ENCODE measurements around the gene CEP104.

The CEP104 gene

DNA sequence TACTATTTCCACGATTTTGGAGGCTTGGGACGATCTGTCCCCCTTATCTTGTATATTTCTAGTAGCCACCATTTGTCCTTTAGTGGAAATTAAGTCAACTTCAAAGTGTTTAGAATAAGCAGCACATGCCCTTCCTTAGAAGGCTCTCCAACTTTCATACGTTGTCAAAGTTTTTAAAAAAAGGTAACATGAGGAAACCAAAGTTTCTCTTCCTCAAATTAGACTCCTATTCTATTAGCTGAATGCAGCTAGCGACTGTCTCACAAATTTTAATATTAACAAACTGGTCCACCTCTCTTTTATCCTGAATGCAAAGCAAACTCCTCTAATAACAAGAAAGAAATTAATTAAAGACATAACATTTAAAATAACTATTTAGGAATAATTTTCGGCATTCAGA lies 36.2 kb upstream of the CEP104 start:
- no peak for DNase-seq

DNA sequence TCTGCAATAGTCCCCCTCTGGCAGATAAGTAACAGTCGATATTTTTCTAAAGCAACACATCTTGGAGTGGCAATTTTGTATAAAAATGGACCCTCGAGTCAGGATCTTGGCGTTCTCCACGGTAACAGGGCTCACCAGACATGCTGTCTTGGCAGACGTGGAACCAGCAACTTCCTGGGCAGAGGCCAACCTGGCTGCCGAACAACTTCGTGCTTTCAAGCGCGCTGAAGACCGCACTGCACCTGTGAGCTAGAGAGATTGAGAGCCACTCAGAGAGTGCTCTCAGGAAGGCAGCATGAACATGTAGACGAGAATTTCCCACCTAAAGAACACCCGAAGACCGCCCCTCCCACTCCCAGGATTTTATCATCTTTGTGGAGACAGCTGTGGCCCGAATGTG lies 35.7 kb upstream of the CEP104 start:
- no peak for DNase-seq

DNA sequence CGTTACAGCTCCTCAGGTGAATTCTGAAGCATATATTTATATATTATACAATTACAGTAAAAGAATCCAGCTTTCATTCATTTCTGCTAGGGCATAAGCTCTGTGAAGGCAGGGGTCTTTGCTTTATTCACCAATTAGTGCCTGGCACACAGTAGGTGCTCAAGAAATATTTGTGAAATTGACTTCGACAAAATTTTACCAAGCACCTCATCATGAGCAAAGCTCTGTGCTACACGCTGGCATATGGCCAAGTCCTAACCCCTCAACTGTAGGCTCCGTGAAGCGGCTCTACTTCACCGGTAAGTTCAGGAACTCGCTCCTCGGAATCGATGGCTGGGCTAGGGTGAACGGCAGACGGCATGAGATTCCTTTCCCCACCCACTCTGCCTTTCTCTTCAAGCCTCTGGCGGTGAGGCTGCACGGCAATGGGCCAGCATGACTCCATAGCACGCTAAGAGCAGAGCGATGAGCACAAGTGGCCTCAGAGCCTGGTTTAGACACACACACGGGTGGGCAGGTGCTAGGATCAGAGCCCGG lies 34.4 kb upstream of the CEP104 start:
- DNase-seq: no peak

DNA sequence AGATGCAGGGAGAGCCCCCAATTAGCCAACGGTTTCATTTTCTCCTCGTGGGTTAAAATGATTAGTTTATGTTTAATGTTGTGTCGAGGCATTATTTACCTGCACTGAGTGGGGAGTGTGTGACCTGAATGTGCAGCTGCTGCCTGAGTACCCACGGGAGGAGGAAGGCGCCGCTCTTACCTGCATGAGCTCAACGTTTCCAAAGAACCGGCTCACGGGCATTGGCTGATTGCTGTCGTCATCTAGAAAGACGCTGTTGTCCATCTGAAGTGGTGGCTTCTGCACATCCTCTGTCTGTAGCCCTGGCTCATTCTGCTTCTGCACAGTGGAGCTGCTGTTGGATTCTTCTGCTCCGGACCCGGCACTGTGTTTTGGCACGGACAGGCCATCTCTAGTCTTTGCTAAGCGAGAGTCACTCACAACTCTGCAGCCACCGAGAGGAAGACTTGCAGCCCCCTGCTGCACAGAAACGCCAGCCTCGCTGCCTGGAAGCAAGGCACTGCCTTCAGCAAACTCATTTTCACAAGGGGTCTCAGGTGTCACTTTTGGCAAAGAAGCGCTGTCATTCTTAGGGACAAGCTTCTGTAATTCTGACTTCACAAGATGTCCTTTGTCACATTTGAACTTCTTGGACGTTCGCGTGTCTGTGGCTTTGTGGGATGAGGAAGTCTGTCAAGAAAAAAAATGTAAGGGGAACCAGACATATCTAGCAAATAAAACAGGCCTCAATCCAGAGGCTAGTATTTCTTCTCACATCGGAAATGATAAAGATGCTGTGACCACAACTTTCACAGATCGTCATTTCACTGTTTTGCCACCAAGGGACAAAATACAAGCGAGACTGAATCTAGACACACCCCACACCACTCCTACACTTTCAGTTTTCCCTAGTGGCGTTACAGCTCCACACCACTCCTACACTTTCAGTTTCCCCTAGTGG lies 33.6 kb upstream of the CEP104 start:
- DNase-seq: no peak

DNA sequence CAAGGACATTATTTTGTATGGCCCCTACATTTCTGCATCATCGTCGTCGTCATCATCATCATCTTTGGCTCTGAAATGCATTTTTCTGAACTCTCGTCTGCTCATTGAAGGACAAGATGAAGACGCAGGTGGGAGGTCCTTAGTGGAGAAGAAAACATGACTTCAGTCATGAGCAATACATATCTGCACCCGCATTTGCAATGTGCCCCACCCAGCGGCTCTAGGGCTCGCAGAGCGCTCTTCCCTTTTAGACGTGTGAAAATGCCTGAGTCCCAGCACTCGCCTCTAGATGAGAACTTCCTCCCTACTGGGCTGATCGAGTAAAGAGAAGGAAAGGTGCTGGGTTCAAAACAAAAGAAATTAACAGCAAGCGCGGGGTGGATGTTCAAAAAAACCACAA lies 32.9 kb upstream of the CEP104 start:
- no peak for DNase-seq

DNA sequence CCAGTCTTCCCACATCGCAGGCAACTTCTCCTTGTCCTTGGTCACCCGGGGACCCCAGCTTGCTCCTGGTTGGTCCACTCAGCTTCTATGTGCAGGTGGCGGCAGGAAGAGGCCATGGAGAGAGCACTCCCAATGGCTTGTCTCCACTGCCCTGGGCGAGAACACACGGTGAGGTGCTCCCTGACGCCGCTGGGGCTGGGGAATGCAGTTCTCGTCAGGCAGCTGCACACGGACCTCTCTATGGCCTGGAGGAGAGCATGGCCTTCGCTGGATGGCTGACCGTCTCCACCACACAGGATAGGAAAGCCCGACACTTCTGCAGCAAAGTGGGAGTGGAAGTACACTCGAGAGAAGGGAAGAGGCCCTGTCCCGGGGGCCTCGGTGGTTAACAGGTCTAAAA lies 31.3 kb upstream of the CEP104 start:
- DNase-seq: no peak

DNA sequence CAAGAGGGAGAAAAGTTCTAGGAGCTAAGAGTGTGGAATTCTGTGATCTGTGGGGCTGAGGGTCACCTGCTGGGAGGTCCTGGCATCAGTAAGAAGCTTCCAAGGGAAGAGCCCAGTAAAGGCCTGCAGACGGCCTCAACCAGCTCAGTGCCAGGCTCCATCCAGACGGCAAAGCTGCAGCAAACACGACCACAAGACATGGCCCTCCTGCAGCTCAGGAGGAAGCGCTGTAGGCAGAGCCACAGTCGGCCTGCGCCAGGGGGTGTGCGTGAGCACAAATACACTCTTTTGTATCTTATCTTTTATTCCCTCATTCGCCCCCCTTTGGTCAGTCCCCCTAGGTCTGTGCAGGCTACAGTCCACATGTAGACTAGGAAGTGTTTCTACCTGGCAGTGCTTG lies 29.7 kb upstream of the CEP104 start:
- no peak for DNase-seq

DNA sequence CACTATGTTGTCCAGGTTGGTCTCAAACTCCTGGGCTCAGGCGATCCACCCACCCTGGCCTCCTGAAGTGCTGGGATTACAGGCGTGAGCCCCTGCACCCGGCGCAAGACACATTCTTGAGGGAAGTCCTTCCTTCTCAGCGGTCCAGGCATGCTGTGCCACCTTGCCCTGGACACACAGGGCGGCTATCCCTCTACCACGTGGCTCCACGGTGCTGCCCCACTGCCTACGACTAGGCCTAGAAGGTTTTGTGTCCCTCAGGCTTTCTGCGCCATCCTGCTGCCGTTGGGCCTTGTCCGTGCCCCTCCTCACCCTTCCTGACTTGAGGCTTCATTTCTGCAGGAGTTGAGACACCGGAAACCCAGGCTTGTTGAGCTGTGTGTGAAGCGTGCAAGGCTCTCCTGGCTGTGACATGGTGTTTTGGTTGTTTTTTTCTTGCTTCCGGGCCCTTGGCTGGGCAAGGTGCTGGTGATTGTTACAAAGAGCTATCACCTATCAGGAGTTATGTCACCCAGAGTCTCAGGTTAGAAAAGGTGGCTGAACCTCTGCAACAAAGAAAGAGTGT lies 29.2 kb upstream of the CEP104 start:
- no peak for DNase-seq

DNA sequence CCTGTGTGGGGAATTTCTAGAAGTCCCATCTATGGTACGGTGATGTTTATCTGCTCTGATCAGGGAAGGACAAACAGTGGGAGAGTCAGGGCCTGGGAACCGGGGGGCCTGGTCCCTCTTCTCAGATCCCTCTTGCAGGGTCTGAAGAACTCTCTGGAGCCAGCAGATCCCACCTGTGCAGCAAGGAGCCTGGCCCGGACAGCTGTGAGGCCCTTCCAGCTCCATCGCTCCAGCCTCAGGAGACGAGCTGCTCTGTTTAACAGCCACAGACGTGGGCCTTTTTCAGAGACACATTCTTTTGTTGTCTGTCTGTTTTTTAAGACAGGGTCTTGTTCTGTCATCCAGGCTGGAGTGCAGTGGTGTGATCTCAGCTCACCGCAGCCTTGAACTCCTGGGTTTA lies 28.6 kb upstream of the CEP104 start:
- no peak for DNase-seq

DNA sequence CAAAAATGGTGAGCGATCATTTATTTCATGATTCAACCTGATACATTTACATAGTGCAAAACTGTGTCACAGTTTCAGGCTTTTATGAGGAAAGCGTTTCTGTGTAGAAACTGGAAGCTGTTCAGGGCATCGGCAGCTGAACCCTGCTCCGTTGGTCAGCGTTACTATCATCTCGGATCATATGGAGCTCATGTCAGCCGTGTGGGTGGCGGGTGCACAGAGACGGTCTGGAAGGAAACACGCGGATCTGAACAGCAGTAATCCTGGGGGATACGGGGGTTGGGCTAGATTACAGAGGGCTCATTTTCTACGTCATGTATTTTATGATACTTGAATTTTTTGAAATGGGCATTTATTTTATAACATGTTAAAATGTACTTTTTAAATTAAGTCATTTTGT lies 28.0 kb upstream of the CEP104 start:
- DNase-seq: no peak

DNA sequence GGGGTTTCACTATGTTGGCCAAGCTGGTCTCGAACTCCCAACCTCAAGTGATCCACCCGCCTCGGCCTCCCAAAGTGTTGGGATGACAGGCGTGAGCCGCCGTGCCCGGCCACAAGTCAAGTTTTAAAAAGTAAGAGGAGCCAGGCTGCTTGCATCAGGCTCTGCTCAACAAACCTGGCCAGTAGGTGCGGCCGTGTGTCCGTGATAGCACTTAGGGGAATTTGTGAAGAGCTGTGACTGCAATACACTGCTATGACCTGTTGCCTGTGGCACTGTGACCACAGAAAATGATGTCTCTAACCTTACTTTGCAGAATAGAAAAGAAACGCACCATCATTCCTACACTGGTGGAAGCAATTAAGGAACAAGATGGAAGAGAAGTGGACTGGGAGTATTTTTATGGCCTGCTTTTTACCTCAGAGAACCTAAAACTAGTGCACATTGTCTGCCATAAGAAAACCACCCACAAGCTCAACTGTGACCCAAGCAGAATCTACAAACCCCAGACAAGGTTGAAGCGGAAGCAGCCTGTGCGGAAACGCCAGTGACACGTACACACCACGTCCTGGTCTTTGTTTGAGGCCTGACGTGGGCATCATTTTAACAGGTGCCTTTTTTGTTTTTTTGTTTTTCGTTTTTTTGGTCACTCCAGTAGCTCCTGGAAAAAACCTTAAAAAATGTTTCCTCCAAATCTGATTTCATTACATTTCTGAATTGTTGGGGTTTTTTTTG lies 26.3 kb upstream of the CEP104 start:
- DNase-seq: no peak

DNA sequence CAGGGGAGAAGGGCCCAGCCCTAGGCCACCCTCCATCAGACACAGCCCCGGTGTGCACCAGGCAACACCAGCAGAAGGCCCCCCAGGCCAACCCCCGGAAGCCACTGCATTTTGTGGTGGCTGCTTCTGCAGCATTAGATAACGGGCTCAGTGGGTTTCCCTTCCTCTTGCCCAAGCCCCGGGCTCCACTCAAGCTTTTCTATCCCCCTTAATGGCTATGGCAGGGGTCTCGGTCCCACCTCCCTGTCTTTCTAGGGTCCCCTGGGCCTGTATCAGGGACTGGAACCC lies 24.1 kb upstream of the CEP104 start:
- DNase-seq: no peak

DNA sequence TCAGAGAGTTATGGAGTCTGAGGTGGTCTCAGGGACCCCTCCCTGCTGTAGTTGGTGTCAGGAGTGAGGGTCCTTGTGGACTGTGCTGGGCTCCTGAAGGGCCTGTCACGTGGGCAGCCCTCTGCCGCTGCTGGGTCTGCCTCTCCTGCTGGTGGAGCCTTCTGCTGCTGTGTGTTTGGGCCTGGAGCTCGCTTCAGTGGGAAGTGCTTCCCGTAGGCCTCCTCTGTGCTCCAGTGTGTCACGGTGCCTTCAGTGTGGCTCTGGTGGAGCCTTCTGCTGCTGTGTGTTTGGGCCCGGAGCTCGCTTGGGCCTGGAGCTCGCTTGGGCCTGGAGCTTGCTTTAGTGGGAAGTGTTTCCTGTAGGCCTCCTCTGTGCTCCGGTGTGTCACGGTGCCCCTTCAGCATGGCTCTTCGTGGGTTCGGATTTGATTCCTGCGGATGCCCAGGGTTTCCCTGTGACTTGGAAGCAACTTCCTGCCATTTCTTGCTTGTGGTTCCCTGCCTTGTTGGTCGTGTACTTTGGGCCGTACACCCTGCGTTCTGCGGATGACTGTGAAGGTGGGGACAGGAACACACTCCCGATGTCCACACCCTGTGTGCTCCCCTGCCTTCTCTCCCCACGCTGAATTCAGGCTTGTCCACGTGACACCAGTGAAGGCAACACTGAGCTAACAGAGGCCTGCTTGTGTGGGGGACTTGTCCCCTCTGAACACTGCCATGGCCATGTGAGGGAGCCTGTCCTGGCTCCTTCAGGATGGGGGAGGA lies 23.6 kb upstream of the CEP104 start:
- no peak for DNase-seq

DNA sequence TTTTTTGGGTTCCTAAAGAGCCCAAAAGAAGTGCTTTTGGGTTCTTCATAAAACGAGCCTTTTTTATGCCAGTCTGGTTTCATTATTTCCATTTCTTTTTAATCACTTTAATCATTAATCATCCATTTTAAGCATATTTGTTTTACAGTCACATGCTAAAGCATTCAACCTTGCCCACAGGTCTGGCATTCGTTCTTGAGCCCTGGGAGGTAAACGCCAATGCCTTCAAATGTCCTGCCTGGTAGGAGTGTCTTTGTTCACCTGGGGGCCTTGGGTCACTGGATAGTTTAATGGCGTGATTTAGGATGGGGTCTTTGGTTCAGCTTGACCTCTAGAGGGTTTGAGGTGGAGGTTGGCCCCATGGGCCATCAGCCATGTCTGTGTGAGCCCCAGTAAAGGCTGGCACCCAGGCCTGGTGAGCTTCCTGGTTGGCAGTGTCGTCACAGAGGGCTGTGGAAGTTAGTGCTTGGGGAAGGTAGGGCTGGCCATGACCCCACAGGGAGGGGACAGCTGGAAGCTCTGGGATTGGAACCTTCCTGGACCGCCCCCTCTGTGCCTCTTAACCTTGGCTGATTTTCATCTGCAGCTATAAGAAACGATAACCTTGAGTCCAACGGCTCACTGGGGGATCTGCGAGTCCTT lies 22.9 kb upstream of the CEP104 start:
- no peak for DNase-seq

DNA sequence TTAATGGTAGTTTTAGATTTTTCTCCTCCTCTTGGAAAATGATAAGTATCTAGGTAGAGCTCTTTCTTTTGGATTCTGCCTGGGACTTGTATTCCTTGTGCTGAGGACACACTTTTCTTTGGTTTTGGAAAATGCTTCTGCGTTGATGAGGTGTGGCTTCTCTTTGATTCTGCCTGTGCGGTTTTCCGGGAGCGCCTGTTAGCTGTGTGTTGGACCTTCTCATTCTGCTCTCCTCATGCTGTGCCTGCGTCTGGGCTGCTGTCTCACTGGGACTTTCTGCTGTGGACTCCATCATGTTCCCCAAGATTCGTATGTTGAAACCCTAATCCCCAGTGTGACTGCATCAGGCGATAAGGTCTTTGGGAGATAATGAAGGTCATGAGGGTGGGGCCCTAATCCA lies 22.1 kb upstream of the CEP104 start:
- no peak for DNase-seq

DNA sequence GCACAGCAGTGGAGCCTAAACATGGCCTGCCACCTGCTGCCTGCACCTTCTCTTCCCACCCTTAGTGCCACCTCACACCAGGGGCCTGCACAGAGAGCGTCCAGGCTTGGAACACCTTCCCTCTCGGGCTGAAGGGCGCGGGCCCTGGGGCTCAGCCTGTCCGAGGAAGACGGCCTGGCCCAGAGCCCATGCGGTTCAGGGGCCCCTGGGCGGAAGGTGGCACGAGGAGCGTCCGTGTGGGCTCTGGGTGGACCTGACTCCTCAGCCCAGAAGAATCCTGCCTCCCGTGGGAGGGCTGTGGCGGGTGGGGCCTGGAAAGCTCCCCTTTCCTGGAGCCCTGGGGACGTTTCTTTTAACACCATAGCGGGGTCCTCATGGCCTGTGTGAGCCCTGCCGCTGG lies 19.7 kb upstream of the CEP104 start:
- no peak for DNase-seq

DNA sequence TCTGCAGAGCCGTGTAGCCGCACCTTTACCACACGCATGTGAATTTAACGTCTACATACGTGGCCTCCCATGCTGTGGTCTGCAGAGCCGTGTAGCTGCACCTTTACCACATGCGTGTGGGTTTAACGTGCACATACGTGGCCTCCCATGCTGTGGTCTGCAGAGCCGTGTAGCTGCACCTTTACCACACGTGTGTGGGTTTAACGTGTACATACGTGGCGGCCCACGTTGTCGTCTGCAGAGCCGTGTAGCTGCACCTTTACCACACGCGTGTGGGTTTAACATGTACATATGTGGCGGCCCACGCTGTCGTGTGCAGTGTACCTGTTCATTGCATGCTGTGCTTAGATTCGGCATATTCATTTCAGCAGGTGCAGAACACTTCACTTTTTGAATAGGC lies 17.7 kb upstream of the CEP104 start:
- no peak for DNase-seq

DNA sequence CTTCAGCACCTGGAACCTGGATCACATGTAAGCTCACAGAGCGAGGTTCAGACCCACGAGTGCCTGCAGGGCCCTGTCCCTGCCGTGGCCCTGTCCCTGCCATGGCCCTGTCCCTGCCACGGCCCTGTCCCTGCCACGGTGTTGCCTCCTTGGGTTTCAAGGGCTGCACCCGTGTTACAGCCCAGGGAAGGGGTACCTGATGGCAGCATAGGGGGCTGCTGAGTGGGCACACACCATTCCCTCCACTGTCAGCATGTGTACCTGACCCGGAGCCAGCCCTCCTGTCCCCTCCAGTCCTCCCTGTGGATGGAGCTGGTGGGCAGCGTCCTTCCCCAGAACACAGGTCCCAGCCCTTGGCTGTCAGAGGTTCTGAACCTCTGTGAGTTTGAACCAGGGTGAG lies 15.5 kb upstream of the CEP104 start:
- DNase-seq: no peak

DNA sequence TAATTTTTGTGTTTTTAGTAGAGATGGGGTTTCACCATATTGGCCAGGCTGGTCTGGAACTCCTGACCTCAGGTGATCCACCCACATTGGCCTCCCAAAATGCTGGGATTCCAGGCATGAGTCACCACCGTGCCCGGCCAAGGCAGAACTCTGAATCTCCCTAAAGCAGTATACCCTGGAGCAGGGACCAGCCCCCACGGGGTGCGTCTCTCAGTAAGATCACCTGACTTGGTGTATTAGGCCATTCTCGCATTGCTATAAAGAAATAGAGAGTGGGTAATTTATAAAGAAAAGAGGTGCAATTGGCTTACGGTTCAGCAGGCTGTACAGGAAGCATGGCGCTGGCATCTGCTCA lies 14.4 kb upstream of the CEP104 start:
- DNase-seq: no peak

DNA sequence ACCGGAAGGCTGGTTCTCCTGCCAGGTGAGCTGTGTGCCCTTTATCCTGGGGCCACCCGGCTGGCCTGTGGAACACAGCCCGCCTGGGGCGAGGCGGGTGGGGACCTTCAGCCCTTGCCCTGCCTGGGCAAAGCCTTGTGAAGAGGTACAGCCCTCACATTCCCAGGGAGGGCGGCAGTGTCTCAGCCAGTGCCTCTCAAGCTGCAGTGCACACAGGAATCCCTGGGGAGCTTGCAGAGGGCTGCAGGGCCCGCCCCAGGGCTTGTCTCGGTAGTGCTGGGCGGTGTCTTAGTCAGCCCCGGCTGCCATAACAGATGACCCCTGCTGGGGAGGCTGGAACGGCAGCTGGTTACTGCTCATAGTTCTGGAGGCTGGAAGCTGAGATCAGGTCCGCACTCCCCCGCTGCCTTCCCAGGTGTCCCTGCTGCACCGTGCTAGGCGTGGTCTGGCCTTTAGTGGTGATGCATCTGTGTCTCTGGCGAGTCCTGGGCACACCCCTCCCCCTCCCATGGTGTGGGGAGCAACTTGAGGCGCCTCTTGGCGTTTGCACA lies 12.8 kb upstream of the CEP104 start:
- DNase-seq: peak; percentile 6

DNA sequence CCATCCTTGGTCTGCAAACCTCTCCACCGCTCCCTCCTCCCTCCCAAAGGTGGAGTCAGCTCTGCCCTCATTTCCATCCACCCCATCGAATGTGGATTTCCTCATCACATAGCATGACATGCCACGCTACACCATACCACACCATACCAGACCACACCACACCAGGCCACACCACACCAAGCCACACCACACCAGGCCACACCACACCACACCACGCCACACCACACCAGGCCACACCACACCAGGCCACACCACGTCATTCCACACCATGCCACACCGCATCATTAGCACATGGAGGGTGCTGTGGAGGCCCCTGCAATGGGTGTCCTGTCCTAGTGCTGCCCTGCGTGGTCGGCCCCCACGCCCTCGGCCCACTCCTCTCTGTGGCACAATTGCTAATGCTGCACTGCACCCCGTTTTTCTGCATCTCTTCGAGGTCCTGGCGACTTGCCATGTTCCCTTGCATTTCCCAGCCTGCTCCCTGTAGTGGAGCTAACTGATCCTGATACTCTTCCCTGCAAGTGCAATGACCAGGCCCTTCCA lies 11.5 kb upstream of the CEP104 start:
- DNase-seq: no peak

DNA sequence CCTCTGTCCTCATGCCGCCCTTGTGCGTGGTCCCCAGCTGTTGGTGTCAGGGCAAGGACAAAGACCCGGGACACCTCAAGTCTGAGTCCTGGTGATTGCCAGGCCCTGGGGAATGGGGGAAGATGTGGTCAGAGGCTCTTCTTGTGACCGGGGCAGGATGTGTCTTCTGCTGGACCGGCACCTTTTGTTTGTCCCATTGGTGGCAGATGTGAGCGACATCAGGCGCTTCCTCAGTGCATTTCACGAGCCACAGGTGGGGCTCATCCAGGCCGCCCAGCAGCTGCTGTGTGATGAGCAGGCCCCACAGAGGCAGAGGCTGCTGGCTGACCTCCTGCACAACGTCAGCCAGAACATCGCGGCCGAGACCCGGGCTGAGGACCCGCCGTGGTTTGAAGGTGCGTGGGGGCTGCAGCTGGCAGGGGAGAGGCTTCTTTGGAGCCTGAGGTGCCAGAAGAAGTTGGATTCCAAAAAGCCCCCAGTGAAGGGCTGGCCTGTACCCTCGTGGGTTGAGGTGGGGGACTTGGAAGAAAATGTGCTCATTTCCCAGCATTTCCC lies 8.7 kb upstream of the CEP104 start:
- DNase-seq: no peak
